ENCODE measurements around the gene EXOSC7. TPM values are rescaled to one million over a fixed set of nuclear protein-coding genes. Genes with fewer than 3 reads are reported as not detected.

EXOSC7 gene
- total RNA-seq, 1 experiment from 2014 or later: 88.7 TPM

DNA sequence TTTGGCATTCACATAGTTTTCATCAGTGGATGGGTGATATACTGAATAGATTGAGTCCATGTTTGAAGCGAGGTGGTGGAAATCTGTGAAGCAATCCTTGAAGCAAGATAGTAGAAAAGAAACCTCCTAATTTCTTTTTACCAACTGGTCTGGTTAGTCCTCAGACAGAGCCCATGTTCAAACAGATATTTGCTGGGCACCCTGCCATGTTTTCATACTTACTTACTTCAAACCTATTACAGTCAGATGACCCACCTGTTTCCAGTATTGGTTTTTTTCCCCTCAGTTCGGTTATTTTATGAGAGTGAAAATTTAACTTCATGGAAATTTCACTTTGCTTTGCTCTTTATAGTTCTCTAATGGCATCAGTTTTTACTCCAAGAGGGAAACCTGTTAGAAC lies 23.7 kb downstream of the EXOSC7 start:
- no peak for DNase-seq
- Histone ChIP-seq H3K79me1 (ENCODE audit: insufficient read depth, low read depth, low read length, poor library complexity, severe bottlenecking) (no peaks in the 10 kb centered on the region), H2BK5ac (ENCODE audit: insufficient read length, low read length) (no peak overlapping the region), H2AK5ac (ENCODE audit: insufficient read length, low read length) (no peak overlapping the region), H3K56ac (ENCODE audit: insufficient read length, low read depth, low read length) (no peak overlapping the region), H3T11ph (ENCODE audit: low read length) (no peak overlapping the region), H3K4ac (ENCODE audit: low read depth, low read length) (no peak overlapping the region), H2AFZ (ENCODE audit: low read length) (no peak overlapping the region), H3K27ac (ENCODE audit: insufficient read length, low read depth, low read length) (no peak overlapping the region), H3K27me3 (ENCODE audit: insufficient read depth, low read length) (no peaks in the 10 kb centered on the region), H3K18ac (ENCODE audit: insufficient read length, low read depth, low read length) (no peak overlapping the region), H3K4me2 (ENCODE audit: insufficient read depth, insufficient read length, low read length) (no peak overlapping the region), H3K9ac (ENCODE audit: extremely low read depth, insufficient read length, low read length) (no peak overlapping the region), H3K23ac (ENCODE audit: insufficient read length, low read depth, low read length) (no peak overlapping the region), H2BK20ac (ENCODE audit: low read depth, low read length, poor library complexity, severe bottlenecking) (no peak overlapping the region), H2BK120ac (ENCODE audit: low read depth, low read length, poor library complexity, severe bottlenecking) (no peak overlapping the region), H3K9me3 (ENCODE audit: control insufficient read depth, low read depth, low read length) (peaks cover 5% of the 10 kb centered on the region), H3K23me2 (ENCODE audit: insufficient read length, low read depth, low read length, poor library complexity, severe bottlenecking) (no peaks in the 10 kb centered on the region), H3K14ac (ENCODE audit: insufficient read depth, low read length) (no peak overlapping the region), H4K91ac (ENCODE audit: insufficient read length, low read depth, low read length) (no peak overlapping the region), H4K20me1 (ENCODE audit: control insufficient read depth, insufficient read depth, insufficient read length) (no peaks in the 10 kb centered on the region), H3K4me1 (ENCODE audit: insufficient read depth, low read length) (no peaks in the 10 kb centered on the region), H3K79me2 (ENCODE audit: insufficient read depth, low read length) (no peaks in the 10 kb centered on the region), H2BK15ac (ENCODE audit: low read depth, low read length) (no peak overlapping the region), H4K5ac (ENCODE audit: insufficient read length, low read depth, low read length) (no peak overlapping the region), H2BK12ac (ENCODE audit: insufficient read length, low read depth, low read length) (no peak overlapping the region), H4K8ac (replicated peaks; ENCODE audit: insufficient read length, low read depth, low read length) (no peak overlapping the region)
- peaks cover 15 to 19% of the 10 kb centered on the region in 2 experiments for H3K9me3 Mint-ChIP-seq
- TF ChIP-seq, protein P1, sequence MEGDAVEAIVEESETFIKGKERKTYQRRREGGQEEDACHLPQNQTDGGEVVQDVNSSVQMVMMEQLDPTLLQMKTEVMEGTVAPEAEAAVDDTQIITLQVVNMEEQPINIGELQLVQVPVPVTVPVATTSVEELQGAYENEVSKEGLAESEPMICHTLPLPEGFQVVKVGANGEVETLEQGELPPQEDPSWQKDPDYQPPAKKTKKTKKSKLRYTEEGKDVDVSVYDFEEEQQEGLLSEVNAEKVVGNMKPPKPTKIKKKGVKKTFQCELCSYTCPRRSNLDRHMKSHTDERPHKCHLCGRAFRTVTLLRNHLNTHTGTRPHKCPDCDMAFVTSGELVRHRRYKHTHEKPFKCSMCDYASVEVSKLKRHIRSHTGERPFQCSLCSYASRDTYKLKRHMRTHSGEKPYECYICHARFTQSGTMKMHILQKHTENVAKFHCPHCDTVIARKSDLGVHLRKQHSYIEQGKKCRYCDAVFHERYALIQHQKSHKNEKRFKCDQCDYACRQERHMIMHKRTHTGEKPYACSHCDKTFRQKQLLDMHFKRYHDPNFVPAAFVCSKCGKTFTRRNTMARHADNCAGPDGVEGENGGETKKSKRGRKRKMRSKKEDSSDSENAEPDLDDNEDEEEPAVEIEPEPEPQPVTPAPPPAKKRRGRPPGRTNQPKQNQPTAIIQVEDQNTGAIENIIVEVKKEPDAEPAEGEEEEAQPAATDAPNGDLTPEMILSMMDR (conservative IDR thresholded peaks at IDR 0.05): no peak
- H3K27ac Mint-ChIP-seq: no peak overlapping the region
- H3K27me3 Mint-ChIP-seq (ENCODE audit: low read depth): no peaks in the 10 kb centered on the region
- H3K36me3 Mint-ChIP-seq (ENCODE audit: insufficient read depth in 1 of 3, low read depth in 3 of 3): peaks cover 55 to 90% (median 89%) of the 10 kb centered on the region in 3 experiments
- H3K4me1 Mint-ChIP-seq: peaks cover 0 to under 1% of the 10 kb centered on the region in 2 experiments; a peak in 1 of 4 replicates
- no peak overlapping the region for H3K4me3 Mint-ChIP-seq
- no CpG with 5 or more reads among the region's 2 CpGs for WGBS (ENCODE audit: extremely low coverage, insufficient read length, low lambda C conversion rate)
